Chondrocyte (in vitro differentiated cells): ENCODE data around the gene CDK17. TPM values are rescaled to one million over a fixed set of nuclear protein-coding genes. Genes with fewer than 3 reads are reported as not detected.

Source experiments
- DNase-seq: peaks from one replicate; pipeline ENCODE4 v3.0.0; 2021; ENCODE audit warnings: mixed read lengths, low spot score
- H3K27ac Mint-ChIP-seq: one replicate; pipeline ENCODE4 v1.8.0; 2021; ENCODE audit warnings: mild to moderate bottlenecking, moderate library complexity, mixed read lengths; ENCODE audit not compliant: unreplicated experiment
- H3K27me3 Mint-ChIP-seq: 2 replicates; pipeline ENCODE4 v1.8.0; 2021; ENCODE audit warnings: low read depth, mixed read lengths
- H3K36me3 Mint-ChIP-seq: 2 replicates; pipeline ENCODE4 v1.8.0; 2021; ENCODE audit warnings: low read depth, mixed read lengths
- H3K4me1 Mint-ChIP-seq: 2 replicates; pipeline ENCODE4 v1.8.0; 2021; ENCODE audit warnings: low read depth, mild to moderate bottlenecking, mixed read lengths
- H3K4me3 Mint-ChIP-seq: one replicate; pipeline ENCODE4 v1.8.0; 2021; ENCODE audit warnings: mild to moderate bottlenecking, moderate library complexity, mixed read lengths; ENCODE audit not compliant: unreplicated experiment
- H3K9me3 Mint-ChIP-seq: 2 replicates; pipeline ENCODE4 v1.8.0; 2021; ENCODE audit warnings: low read depth, mixed read lengths
- CTCF ChIP-seq: fragments of 200-600 bp; sonication (generic); IDR thresholded peaks from 2 replicates; pipeline ENCODE4 v1.5.0; 2021; ENCODE audit warnings: antibody characterized with exemption, mild to moderate bottlenecking, moderate library complexity
- total RNA-seq: library from RNA; stranded (reverse); gene quantifications from 3 replicates; pipeline ENCODE4 v1.2.1, GENCODE V29; 2021

CDK17 gene
- total RNA-seq, 1 donor from 2014 or later, result 28.5 TPM

- H3K27ac Mint-ChIP-seq, result no peak overlapping the region
- H3K36me3 Mint-ChIP-seq, result peaks cover 5% of the 10 kb centered on the region
- DNase-seq, result no peak
- H3K4me1 Mint-ChIP-seq, result peaks cover 17% of the 10 kb centered on the region
- H3K27me3 Mint-ChIP-seq, result no peaks in the 10 kb centered on the region
- no peaks in the 10 kb centered on the region for H3K9me3 Mint-ChIP-seq
- no peak overlapping the region for H3K4me3 Mint-ChIP-seq
- no peak for TF ChIP-seq CTCF
These were observed 70.7 kb downstream of the CDK17 start for GRCh38 chr12:96329545-96329944.

- TF ChIP-seq CTCF, result no peak
- Mint-ChIP-seq H3K27me3 (no peaks in the 10 kb centered on the region), H3K9me3 (no peaks in the 10 kb centered on the region), H3K36me3 (peaks cover 5% of the 10 kb centered on the region), H3K4me3 (no peak overlapping the region), H3K4me1 (peaks cover 17% of the 10 kb centered on the region), H3K27ac (no peak overlapping the region)
- DNase-seq, result no peak
These were observed 71.2 kb downstream of the CDK17 start for GRCh38 chr12:96329018-96329417.

GRCh38 chr12:96327889-96328288, 72.3 kb downstream of the CDK17 start:
- H3K4me3 Mint-ChIP-seq, result no peak overlapping the region
- TF ChIP-seq CTCF, result no peak

DNA sequence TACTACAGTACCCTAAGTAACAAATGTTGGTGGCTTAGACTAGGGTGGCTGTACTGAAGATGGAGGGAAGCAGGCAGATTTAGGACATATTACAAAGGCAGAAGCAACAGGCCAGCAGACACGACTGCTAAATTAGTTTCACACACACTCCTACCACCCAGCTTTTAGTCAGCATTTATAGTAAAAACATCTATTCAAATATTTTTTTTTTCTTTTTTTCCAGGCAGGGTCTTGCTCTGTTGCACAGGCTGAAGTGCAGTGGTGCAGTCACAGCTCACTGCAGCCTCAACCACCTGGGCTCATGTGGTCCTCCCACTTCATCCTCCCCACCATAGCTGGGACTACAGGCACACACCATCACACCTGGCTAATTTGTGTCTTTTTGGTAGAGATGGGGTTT, 72.9 kb downstream of the CDK17 start:
- no peak for TF ChIP-seq CTCF
- no peak overlapping the region for H3K27ac Mint-ChIP-seq
- H3K9me3 Mint-ChIP-seq, result peaks cover 3% of the 10 kb centered on the region
- peaks cover 21% of the 10 kb centered on the region for H3K4me1 Mint-ChIP-seq
- H3K27me3 Mint-ChIP-seq, result no peaks in the 10 kb centered on the region
- no peak for DNase-seq
- peaks cover 10% of the 10 kb centered on the region for H3K36me3 Mint-ChIP-seq
- H3K4me3 Mint-ChIP-seq, result no peak overlapping the region

More at GRCh38 chr12:96327889-96328288, 72.3 kb downstream of the CDK17 start:
- peaks cover 3% of the 10 kb centered on the region for H3K9me3 Mint-ChIP-seq
- H3K27ac Mint-ChIP-seq, result no peak overlapping the region
- DNase-seq, result no peak
- peaks cover 9% of the 10 kb centered on the region for H3K36me3 Mint-ChIP-seq
- H3K27me3 Mint-ChIP-seq, result no peaks in the 10 kb centered on the region
- H3K4me1 Mint-ChIP-seq, result peaks cover 21% of the 10 kb centered on the region

DNA sequence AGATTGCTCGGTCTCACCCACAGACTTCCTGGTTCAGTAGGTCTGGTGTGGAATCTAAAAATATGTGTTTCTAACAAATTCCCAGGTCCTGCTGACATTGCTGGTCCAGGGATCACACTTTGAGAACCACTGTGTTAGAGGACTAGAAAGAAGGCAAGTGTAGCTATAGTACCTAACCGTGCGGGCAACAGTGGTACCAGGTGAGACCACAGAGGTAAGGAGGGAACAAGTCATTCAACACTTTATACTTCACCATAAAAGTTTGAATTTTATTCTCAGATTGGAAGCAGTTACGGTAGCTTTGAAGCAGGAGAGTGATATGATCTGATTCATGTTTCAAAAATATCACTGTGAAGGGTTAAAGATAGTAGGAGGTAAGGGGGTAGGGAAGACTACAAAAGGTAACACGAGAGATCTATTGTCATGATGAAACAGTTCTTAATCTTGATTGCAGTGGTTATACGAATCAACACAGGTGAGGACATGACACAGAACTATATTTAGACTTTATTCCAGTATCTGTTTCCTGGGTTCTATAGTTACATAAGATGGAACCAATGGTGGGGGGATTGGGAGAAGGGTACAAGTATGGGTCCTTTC, 73.5 kb downstream of the CDK17 start:
- Mint-ChIP-seq H3K4me3 (no peak overlapping the region), H3K27me3 (no peaks in the 10 kb centered on the region)

More for the DNA sequence above, 73.5 kb downstream of the CDK17 start:
- Mint-ChIP-seq H3K27ac (peak overlapping the region; percentile 49), H3K36me3 (peaks cover 14% of the 10 kb centered on the region), H3K9me3 (peaks cover 8% of the 10 kb centered on the region), H3K4me1 (peaks cover 21% of the 10 kb centered on the region)
- no peak for DNase-seq
- TF ChIP-seq CTCF, result no peak
